ENCODE results near the gene TTC23L.

TTC23L gene

GRCh38 chr5:34923694-34924461 lies 84.9 kb downstream of the TTC23L start:
- no peak for DNase-seq (ENCODE audit: low spot score)

GRCh38 chr5:34924462-34924765 lies 85.5 kb downstream of the TTC23L start:
- no peak for DNase-seq (ENCODE audit: low spot score)

GRCh38 chr5:34926318-34926888 lies 87.4 kb downstream of the TTC23L start:
- DNase-seq (ENCODE audit: low spot score): no peak

GRCh38 chr5:34927785-34928184 lies 88.8 kb downstream of the TTC23L start:
- DNase-seq (ENCODE audit: low spot score): no peak

GRCh38 chr5:34928267-34928666 lies 89.3 kb downstream of the TTC23L start:
- DNase-seq (ENCODE audit: low spot score): no peak

- peak; percentile 95 for DNase-seq (ENCODE audit: low spot score)
Measured at GRCh38 chr5:34929134-34929719, 90.3 kb downstream of the TTC23L start, which contains the start of gene DNAJC21. TSS of gene DNAJC21 (plus strand) at chr5:34929559. CDS start at chr5:34929820, 261 bp downstream.

DNA sequence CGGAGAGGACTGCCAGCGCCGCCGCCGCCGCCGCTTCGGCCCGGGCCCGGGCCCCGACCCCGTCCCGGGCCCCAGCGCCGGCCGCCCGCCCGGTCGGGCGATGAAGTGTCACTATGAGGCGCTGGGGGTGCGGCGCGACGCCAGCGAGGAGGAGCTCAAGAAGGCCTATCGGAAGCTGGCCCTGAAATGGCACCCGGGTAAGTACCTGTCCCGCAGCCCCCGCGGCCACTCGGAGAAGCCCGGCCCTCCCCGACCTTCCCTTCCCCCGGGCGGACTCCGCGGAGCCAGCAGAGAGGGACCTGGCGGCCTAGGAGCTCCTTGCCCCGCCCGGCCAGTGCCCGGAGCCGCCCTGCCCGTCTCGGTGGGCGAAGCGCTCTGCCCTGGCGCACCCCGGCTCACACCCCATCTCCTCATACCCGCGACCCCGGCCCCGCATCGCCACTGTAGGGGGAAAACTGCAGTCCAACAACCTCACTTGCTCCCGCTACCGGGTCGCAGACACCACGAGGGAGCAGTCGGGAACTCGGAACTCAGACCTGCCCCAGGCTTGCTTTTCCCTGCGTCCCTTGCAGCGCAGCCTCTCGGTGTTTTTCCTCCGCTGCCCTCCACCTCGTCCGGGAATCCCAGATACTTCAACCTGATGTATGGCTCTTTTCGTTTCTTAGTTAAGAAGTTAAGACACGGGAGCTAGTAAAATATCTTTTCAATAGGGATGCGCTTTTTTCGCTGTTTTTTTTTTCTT lies 90.9 kb downstream of the TTC23L start:
- DNase-seq (ENCODE audit: low spot score): peak; percentile 84

DNA sequence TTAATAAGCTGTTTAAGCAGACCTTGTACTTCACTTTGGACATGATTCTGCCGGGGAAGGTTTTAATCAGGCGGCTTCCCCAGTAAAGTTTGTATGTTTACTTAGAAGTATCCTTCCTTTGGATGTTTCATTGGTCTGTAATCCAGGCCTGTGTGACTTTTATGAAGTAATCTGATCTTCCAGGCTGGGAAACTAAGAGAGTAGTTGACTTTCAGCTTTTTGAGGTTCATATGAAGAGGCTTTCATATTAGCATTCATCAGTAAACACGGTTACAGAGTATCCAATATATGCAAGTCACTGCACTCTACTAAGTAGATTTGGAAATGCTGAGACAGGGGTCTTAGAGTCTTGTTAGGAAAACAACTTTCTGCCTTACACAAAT lies 91.5 kb downstream of the TTC23L start:
- no peak for DNase-seq (ENCODE audit: low spot score)

DNA sequence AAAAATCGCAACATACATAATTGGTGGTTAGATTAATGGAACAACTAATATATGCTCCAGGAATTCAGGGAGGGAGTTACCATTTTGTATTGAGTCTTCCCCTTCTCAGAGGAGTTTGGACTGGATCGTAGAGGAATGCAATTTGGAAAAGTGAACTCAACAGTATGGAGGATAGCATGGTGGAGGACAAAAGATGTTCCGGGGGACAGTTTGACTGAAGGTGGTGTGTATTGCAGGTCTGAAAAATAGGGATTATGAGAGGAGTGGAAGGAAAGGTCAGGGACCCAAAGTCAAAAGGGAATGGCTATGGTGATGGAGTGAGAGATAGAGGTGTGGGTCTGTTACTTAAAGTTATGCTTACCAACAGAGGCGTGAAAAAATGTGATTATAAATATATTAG lies 91.9 kb downstream of the TTC23L start:
- DNase-seq (ENCODE audit: low spot score): no peak

- DNase-seq (ENCODE audit: low spot score): no peak
Measured at GRCh38 chr5:34932947-34933346, 94.0 kb downstream of the TTC23L start.

DNA sequence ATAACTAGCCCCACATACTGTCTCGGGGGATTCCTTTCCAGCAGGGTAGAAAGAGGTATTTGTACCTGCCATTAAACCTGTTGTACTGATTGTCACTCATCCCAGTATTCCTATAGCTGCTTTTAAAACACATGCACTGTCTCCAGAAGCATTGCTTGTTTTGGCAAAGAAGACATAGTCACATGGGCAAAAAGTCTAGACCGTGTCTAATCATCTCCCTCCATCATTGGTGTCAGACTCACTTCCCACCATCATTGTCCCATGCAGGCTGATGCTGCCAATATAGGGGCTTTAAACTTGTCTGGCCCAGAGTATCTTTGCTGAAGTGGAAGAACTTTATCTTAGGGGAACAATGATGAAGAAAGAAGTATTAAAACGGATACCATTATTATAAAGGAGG lies 103.0 kb downstream of the TTC23L start:
- DNase-seq (ENCODE audit: low spot score): no peak

GRCh38 chr5:34944044-34944443 lies 105.1 kb downstream of the TTC23L start:
- DNase-seq (ENCODE audit: low spot score): no peak

GRCh38 chr5:34944460-34945047 lies 105.6 kb downstream of the TTC23L start:
- no peak for DNase-seq (ENCODE audit: low spot score)

All from D341Med (cell line).